Subcutaneous adipose tissue (tissue), 4 donors: ENCODE measurements around the gene SERINC1. TPM values are rescaled to one million over a fixed set of nuclear protein-coding genes. Genes with fewer than 3 reads are reported as not detected.

Experiments
- total RNA-seq, 4 donors: library from RNA; depleted of rRNA; stranded (reverse); fragments of >200 nt; gene quantifications; one replicate each; pipeline ENCODE4 v1.1.0, GENCODE V29; 2016
- TF ChIP-seq, protein P1 (sequence below): fragments of 450-650 bp; IDR thresholded peaks from one replicate; pipeline ENCODE4 v1.5.1; 2016; ENCODE audit warnings: low read depth, mild to moderate bottlenecking, control low read depth, antibody characterized with exemption, moderate library complexity

The SERINC1 gene
- total RNA-seq, 4 donors from 2014 or later, result 264 to 401 (median 350) TPM

GRCh38 chr6:122401104-122401503 lies 70.5 kb downstream of the SERINC1 start:
- TF ChIP-seq, protein P1, sequence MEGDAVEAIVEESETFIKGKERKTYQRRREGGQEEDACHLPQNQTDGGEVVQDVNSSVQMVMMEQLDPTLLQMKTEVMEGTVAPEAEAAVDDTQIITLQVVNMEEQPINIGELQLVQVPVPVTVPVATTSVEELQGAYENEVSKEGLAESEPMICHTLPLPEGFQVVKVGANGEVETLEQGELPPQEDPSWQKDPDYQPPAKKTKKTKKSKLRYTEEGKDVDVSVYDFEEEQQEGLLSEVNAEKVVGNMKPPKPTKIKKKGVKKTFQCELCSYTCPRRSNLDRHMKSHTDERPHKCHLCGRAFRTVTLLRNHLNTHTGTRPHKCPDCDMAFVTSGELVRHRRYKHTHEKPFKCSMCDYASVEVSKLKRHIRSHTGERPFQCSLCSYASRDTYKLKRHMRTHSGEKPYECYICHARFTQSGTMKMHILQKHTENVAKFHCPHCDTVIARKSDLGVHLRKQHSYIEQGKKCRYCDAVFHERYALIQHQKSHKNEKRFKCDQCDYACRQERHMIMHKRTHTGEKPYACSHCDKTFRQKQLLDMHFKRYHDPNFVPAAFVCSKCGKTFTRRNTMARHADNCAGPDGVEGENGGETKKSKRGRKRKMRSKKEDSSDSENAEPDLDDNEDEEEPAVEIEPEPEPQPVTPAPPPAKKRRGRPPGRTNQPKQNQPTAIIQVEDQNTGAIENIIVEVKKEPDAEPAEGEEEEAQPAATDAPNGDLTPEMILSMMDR, result no peak

- TF ChIP-seq, protein P1, result no peak
Observed at GRCh38 chr6:122400462-122401089, 71.0 kb downstream of the SERINC1 start.

DNA sequence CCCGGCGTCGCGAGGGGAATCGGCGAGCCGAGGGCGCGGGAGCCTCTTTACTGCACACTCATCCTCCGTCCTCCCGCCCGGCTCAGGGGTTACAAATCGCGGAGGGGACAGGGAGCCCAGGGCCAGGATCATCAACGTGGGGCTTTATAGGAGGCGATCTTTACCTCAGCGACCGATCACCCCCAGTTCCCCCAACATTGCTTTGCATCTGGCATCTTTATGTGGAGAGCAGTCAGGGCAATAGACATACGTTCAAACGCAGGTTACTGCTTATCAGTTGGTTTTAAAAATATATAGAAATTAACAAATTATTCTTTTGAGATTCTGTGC lies 71.5 kb downstream of the SERINC1 start:
- TF ChIP-seq, protein P1, result no peak

GRCh38 chr6:122399348-122400120 lies 72.1 kb downstream of the SERINC1 start, which contains the start of gene HSF2:
Gene HSF2, plus strand, starts transcription at chr6:122399652. Its CDS starts 86 bp downstream, at chr6:122399738.
- TF ChIP-seq, protein P1, result no peak

DNA sequence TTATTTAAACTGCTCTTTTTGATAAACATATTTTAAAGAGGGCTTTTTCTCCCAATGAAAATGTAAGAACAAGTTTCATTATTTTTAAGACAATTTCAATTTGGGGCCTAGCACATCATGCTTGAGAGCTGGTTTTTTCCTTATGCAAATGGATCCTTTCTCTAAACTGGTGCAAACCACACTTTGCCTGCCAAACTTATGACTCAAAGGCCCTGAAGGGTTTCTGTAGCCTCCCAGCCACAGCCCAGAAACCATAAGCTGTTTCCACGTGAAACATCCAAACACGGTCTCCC lies 72.6 kb downstream of the SERINC1 start:
- TF ChIP-seq, protein P1, result no peak

DNA sequence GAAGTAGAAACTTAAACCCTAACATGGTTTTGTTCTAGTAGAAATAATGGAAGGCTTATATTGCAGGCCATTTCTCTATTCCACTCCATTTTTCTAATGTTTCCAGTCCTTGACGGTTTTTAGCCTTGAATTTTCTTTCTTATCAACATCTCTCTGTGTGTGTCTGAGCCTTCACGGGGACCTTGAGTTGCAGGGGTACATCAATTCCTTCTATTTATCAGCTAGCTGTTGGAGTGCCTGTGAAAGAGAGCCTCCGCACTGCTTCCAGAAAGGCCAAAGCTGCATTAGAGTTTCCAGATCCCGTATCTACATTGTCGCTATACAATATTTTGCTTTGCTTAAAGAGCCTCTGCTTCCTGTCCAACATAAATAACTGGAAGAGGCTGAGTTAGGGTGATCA lies 77.6 kb downstream of the SERINC1 start:
- TF ChIP-seq, protein P1, result no peak

GRCh38 chr6:122393351-122393896 lies 78.2 kb downstream of the SERINC1 start:
- TF ChIP-seq, protein P1, result no peak
